Kidney (tissue), 14 donors: ENCODE data around the gene LCN15. TPM values are rescaled to one million over a fixed set of nuclear protein-coding genes. Genes with fewer than 3 reads are reported as not detected.

Source experiments
- DNase-seq, 5 donors: peaks; one replicate each; pipeline ENCODE4 v3.0.0-alpha.2; 2013 to 2020
- FAIRE-seq: peaks from 2 replicates; lab custom pipeline; 2012; peaks lifted over from hg19 to GRCh38; lab: Jason Lieb, UNC
- H3K27ac ChIP-seq, 2 donors: one replicate each; pipeline ENCODE4 v1.7.0; 2013; ENCODE audit warnings: low read depth in 2 of 2, low read length in 2 of 2, inconsistent platforms in 1 of 2
- H3K27me3 ChIP-seq: one replicate; pipeline ENCODE4 v1.7.1; 2013; ENCODE audit warnings: low read length, inconsistent platforms; ENCODE audit not compliant: control insufficient read depth, insufficient read depth
- H3K36me3 ChIP-seq, 3 donors: one replicate each; pipeline versions ENCODE4 v1.7.0 to v1.7.1; 2013; ENCODE audit warnings: low read length in 3 of 3, control low read depth in 1 of 3, inconsistent platforms in 1 of 3; ENCODE audit not compliant: insufficient read depth in 3 of 3, control insufficient read depth in 2 of 3
- H3K4me1 ChIP-seq, 3 donors: one replicate each; pipeline versions ENCODE4 v1.7.0 to v1.7.1; 2013; ENCODE audit warnings: low read length in 3 of 3, inconsistent platforms in 1 of 3, low read depth in 1 of 3; ENCODE audit not compliant: control insufficient read depth in 2 of 3, insufficient read depth in 2 of 3
- H3K4me3 ChIP-seq, 3 donors: one replicate each; pipeline versions ENCODE4 v1.7.0 to v1.8.1; 2013; ENCODE audit warnings: low read length in 3 of 3, control low read depth in 1 of 3, inconsistent platforms in 1 of 3
- H3K9ac ChIP-seq, 3 donors: one replicate each; pipeline versions ENCODE4 v1.7.0 to v1.7.1; 2013; ENCODE audit warnings: low read length in 3 of 3, control low read depth in 1 of 3, inconsistent platforms in 1 of 3
- H3K9me3 ChIP-seq, 3 donors: one replicate each; pipeline versions ENCODE4 v1.7.0 to v1.7.1; 2013; ENCODE audit warnings: low read length in 3 of 3, control low read depth in 1 of 3, inconsistent platforms in 1 of 3; ENCODE audit not compliant: control insufficient read depth in 2 of 3, insufficient read depth in 1 of 3
- intact Hi-C: fragments of 100-400 bp; cut with DNase I; formaldehyde crosslinking; loops from one replicate; pipeline ENCODE4 v1.11.1; 2022
- polyA plus RNA-seq: library from polyadenylated mRNA; stranded (reverse); fragments of 350-450 nt; fragmentation: Illumina TruSeq; extraction: RNeasy Lipid Tissue Mini Kit (QIAGEN cat#74804); gene quantifications from one replicate; pipeline ENCODE4 v1.2.3, GENCODE V29; 2014; ENCODE audit warnings: low read depth, low replicate concordance; ENCODE audit not compliant: insufficient read depth
- total RNA-seq: library from RNA; stranded (reverse); fragmentation: NEBNext Ultra II Directional; extraction: Animal tissue kit (Norgen Biotek cat#: 25700); gene quantifications from one replicate; pipeline ENCODE4 v1.2.1, GENCODE V29; 2021
- TF ChIP-seq, protein P1 (sequence below): IDR thresholded peaks from 3 replicates; pipeline ENCODE4 v1.5.1; 2012; ENCODE audit warnings: mild to moderate bottlenecking, moderate library complexity, borderline replicate concordance; ENCODE audit not compliant: insufficient read depth; ENCODE audit errors: extremely low read depth
- donor health status: control.
- donor health status: control.
- donor health status: control.
- donor health status: control.
- donor health status: control.
- donor health status: DM: yes; HTN: yes; CAD: no.
- donor health status: Normal renal cell carcinoma (clear cell type).

LCN15 gene
- total and polyA plus RNA-seq, 2 donors from 2014 or later, result not detected

GRCh38 chr9:136784997-136785361 lies 20.7 kb upstream of the LCN15 start:
- H3K9ac ChIP-seq, result no peak overlapping the region
- intact Hi-C loops, result loop anchor here (10.0 kb wide), 1 partner anchor 250 kb away; the partner anchor contains the start of gene FUT7
- DNase-seq (peak in 1 of 5 donors; percentile 31), FAIRE-seq (no peak)
- H3K9me3 ChIP-seq, result no peaks in the 10 kb centered on the region
- H3K27ac ChIP-seq, result no peak overlapping the region
- H3K4me1 ChIP-seq, result no peaks in the 10 kb centered on the region
- no peaks in the 10 kb centered on the region for H3K27me3 ChIP-seq
- H3K36me3 ChIP-seq, result no peaks in the 10 kb centered on the region
- H3K4me3 ChIP-seq, result no peak overlapping the region
- TF ChIP-seq, protein P1, sequence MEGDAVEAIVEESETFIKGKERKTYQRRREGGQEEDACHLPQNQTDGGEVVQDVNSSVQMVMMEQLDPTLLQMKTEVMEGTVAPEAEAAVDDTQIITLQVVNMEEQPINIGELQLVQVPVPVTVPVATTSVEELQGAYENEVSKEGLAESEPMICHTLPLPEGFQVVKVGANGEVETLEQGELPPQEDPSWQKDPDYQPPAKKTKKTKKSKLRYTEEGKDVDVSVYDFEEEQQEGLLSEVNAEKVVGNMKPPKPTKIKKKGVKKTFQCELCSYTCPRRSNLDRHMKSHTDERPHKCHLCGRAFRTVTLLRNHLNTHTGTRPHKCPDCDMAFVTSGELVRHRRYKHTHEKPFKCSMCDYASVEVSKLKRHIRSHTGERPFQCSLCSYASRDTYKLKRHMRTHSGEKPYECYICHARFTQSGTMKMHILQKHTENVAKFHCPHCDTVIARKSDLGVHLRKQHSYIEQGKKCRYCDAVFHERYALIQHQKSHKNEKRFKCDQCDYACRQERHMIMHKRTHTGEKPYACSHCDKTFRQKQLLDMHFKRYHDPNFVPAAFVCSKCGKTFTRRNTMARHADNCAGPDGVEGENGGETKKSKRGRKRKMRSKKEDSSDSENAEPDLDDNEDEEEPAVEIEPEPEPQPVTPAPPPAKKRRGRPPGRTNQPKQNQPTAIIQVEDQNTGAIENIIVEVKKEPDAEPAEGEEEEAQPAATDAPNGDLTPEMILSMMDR, result no peak

DNA sequence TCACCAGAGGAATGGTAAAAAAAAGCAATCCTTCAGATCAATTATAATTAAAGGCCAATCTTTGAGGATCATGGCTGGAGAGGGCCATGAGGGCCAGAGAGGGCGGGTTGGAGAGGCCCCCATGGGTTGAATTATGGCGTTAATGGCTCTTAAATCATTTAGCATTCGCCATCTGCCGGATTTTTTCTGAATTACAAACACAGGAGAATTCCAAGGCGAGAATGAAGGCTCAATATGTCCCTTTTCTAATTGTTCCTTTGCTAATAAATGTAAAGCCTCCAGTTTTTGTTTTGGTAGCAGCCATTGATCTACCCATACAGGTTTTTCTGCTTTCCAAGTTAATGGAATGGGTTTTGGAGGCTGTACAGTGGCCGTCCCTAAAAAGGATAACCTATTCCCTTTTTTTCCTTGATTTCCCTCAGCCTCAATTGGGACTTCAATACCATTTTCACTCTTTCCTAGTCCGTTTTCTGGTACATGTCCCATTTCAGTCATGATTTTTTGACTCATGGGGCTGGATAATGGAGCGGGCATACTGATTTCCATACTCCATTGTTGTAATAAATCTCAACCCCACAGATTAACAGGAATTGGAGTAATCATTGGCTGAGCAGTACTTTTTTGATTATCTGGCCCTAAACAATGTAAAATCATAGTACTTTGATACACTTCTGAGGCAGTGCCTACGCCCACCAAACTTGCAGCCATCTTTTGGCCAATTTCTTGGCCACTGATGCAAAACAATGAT lies 20.1 kb upstream of the LCN15 start:
- no peak overlapping the region for H3K9ac ChIP-seq
- FAIRE-seq (no peak), DNase-seq (no peak)
- no peaks in the 10 kb centered on the region for H3K4me1 ChIP-seq
- no peaks in the 10 kb centered on the region for H3K9me3 ChIP-seq
- no peak overlapping the region for H3K4me3 ChIP-seq
- intact Hi-C loops, result loop anchor here (10.0 kb wide), 1 partner anchor 250 kb away; the partner anchor contains the start of gene FUT7
- H3K27ac ChIP-seq, result no peak overlapping the region
- no peaks in the 10 kb centered on the region for H3K27me3 ChIP-seq
- TF ChIP-seq, protein P1, result peak; percentile 21
- H3K36me3 ChIP-seq, result no peaks in the 10 kb centered on the region

GRCh38 chr9:136782452-136782851 lies 18.1 kb upstream of the LCN15 start:
- Histone ChIP-seq H3K4me3 (no peak overlapping the region), H3K27me3 (no peaks in the 10 kb centered on the region), H3K9ac (no peak overlapping the region), H3K9me3 (no peaks in the 10 kb centered on the region), H3K36me3 (no peaks in the 10 kb centered on the region), H3K4me1 (no peaks in the 10 kb centered on the region), H3K27ac (no peak overlapping the region)
- TF ChIP-seq, protein P1, result no peak
- DNase-seq (no peak), FAIRE-seq (no peak)
- intact Hi-C loops, result loop anchor here (10.0 kb wide), 1 partner anchor 252 kb away; the partner anchor contains the start of gene FUT7
